ENCODE measurements around the gene DSG2. TPM values are rescaled to one million over a fixed set of nuclear protein-coding genes. Genes with fewer than 3 reads are reported as not detected.

Gene DSG2
- total RNA-seq, 1 donor from 2014 or later, result 65.6 TPM

GRCh38 chr18:31586616-31587015 lies 88.6 kb downstream of the DSG2 start:
- Histone ChIP-seq H3K27ac (no peak overlapping the region), H3F3A (ENCODE audit: low read depth) (no peaks in the 10 kb centered on the region), H3K4me3 (no peak overlapping the region), H3K36me3 (no peaks in the 10 kb centered on the region), H3K9ac (no peak overlapping the region), H2AFZ (replicated peaks) (no peak overlapping the region), H3K9me3 (ENCODE audit: low read depth) (no peaks in the 10 kb centered on the region), H4K20me1 (ENCODE audit: low read depth) (no peaks in the 10 kb centered on the region), H3K79me2 (ENCODE audit: low read depth) (no peaks in the 10 kb centered on the region), H3K4me2 (no peak overlapping the region), H3K4me1 (no peaks in the 10 kb centered on the region), H3K27me3 (no peaks in the 10 kb centered on the region)
- peaks cover 15% of the 10 kb centered on the region for H3K4me1 Mint-ChIP-seq
- no peak overlapping the region for H3K4me3 Mint-ChIP-seq
- TF ChIP-seq EZH2 (IDR thresholded peaks at IDR 0.05) (no peak), CTCF (IDR thresholded peaks at IDR 0.05) (no peak), EZH2phosphoT487 (IDR thresholded peaks at IDR 0.05) (no peak)
- no peak for DNase-seq (ENCODE audit: low spot score)
- H3K36me3 Mint-ChIP-seq, result peaks cover 2% of the 10 kb centered on the region
- no peak overlapping the region for H3K27ac Mint-ChIP-seq
- H3K27me3 Mint-ChIP-seq (ENCODE audit: insufficient read depth, low read depth), result peaks cover 7% of the 10 kb centered on the region
- peaks cover 11% of the 10 kb centered on the region for H3K9me3 Mint-ChIP-seq

- TF ChIP-seq CTCF (IDR thresholded peaks at IDR 0.05) (no peak), EZH2 (IDR thresholded peaks at IDR 0.05) (no peak), EZH2phosphoT487 (IDR thresholded peaks at IDR 0.05) (no peak)
- Mint-ChIP-seq H3K27ac (no peak overlapping the region), H3K36me3 (peaks cover 2% of the 10 kb centered on the region), H3K9me3 (peaks cover 11% of the 10 kb centered on the region), H3K4me1 (peaks cover 17% of the 10 kb centered on the region), H3K4me3 (no peak overlapping the region), H3K27me3 (ENCODE audit: insufficient read depth, low read depth) (peaks cover 7% of the 10 kb centered on the region)
- Histone ChIP-seq H3K4me2 (no peak overlapping the region), H3K27ac (no peak overlapping the region), H3K4me3 (no peak overlapping the region), H3K9me3 (ENCODE audit: low read depth) (no peaks in the 10 kb centered on the region), H3F3A (ENCODE audit: low read depth) (no peaks in the 10 kb centered on the region), H4K20me1 (ENCODE audit: low read depth) (no peaks in the 10 kb centered on the region), H2AFZ (replicated peaks) (no peak overlapping the region), H3K36me3 (no peaks in the 10 kb centered on the region), H3K4me1 (no peaks in the 10 kb centered on the region), H3K9ac (no peak overlapping the region), H3K27me3 (no peaks in the 10 kb centered on the region), H3K79me2 (ENCODE audit: low read depth) (no peaks in the 10 kb centered on the region)
- DNase-seq (ENCODE audit: low spot score), result no peak
Measured at GRCh38 chr18:31587529-31587928, 89.6 kb downstream of the DSG2 start.

GRCh38 chr18:31590570-31590969 lies 92.6 kb downstream of the DSG2 start:
- H3K4me1 ChIP-seq, result no peaks in the 10 kb centered on the region
- H3K4me3 ChIP-seq, result no peak overlapping the region
- no peak overlapping the region for H3K27ac ChIP-seq
- Mint-ChIP-seq H3K9me3 (peaks cover 15% of the 10 kb centered on the region), H3K36me3 (peaks cover 2% of the 10 kb centered on the region), H3K4me1 (peaks cover 22% of the 10 kb centered on the region), H3K4me3 (no peak overlapping the region), H3K27me3 (ENCODE audit: insufficient read depth, low read depth) (peaks cover 10% of the 10 kb centered on the region), H3K27ac (peak overlapping the region; percentile 84)
- DNase-seq (ENCODE audit: low spot score), result no peak
- no peaks in the 10 kb centered on the region for H3F3A ChIP-seq (ENCODE audit: low read depth)
- no peak overlapping the region for H2AFZ ChIP-seq (replicated peaks)
- no peaks in the 10 kb centered on the region for H3K9me3 ChIP-seq (ENCODE audit: low read depth)
- no peaks in the 10 kb centered on the region for H3K27me3 ChIP-seq
- TF ChIP-seq EZH2phosphoT487 (IDR thresholded peaks at IDR 0.05) (no peak), CTCF (IDR thresholded peaks at IDR 0.05) (no peak), EZH2 (IDR thresholded peaks at IDR 0.05) (no peak)
- no peaks in the 10 kb centered on the region for H3K36me3 ChIP-seq
- H4K20me1 ChIP-seq (ENCODE audit: low read depth), result no peaks in the 10 kb centered on the region
- H3K4me2 ChIP-seq, result no peak overlapping the region
- no peak overlapping the region for H3K9ac ChIP-seq
- H3K79me2 ChIP-seq (ENCODE audit: low read depth), result no peaks in the 10 kb centered on the region
